Skeletal muscle tissue (tissue), 4 donors: ENCODE measurements around the gene MRGPRG. TPM values are rescaled to one million over a fixed set of nuclear protein-coding genes. Genes with fewer than 3 reads are reported as not detected.

Source experiments
- H3K27ac ChIP-seq: one replicate; pipeline ENCODE4 v1.7.0; 2013; ENCODE audit warnings: mild to moderate bottlenecking, low read depth, low read length, inconsistent platforms
- H3K27me3 ChIP-seq, 3 donors: one replicate each; pipeline ENCODE4 v1.7.0; 2013; ENCODE audit warnings: low read length in 3 of 3; ENCODE audit not compliant: control insufficient read depth in 3 of 3, insufficient read depth in 3 of 3
- H3K36me3 ChIP-seq, 3 donors: one replicate each; pipeline ENCODE4 v1.7.0; 2013; ENCODE audit warnings: low read length in 3 of 3; ENCODE audit not compliant: control insufficient read depth in 3 of 3, insufficient read depth in 3 of 3
- H3K4me1 ChIP-seq, 3 donors: one replicate each; pipeline ENCODE4 v1.7.0; 2013; ENCODE audit warnings: low read length in 3 of 3, mild to moderate bottlenecking in 3 of 3; ENCODE audit not compliant: control insufficient read depth in 3 of 3, insufficient read depth in 3 of 3
- H3K4me3 ChIP-seq, 3 donors: one replicate each; pipeline ENCODE4 v1.7.0; 2013; ENCODE audit warnings: low read length in 3 of 3
- H3K9ac ChIP-seq, 3 donors: one replicate each; pipeline ENCODE4 v1.7.0; 2013; ENCODE audit warnings: low read length in 3 of 3, mild to moderate bottlenecking in 3 of 3, moderate library complexity in 2 of 3, low read depth in 1 of 3
- H3K9me3 ChIP-seq, 3 donors: one replicate each; pipeline ENCODE4 v1.7.0; 2013; ENCODE audit warnings: low read length in 3 of 3; ENCODE audit not compliant: control insufficient read depth in 3 of 3
- total RNA-seq: library from RNA; depleted of rRNA; stranded (reverse); fragments of >200 nt; gene quantifications from one replicate; pipeline ENCODE4 v1.2.3, GENCODE V29; 2014
- donor health status: Osteomylitis.

MRGPRG gene
- total RNA-seq, 1 donor from 2014 or later, result not detected

- H3K27ac ChIP-seq, result no peak overlapping the region
- no peak overlapping the region for H3K4me3 ChIP-seq
- peaks cover 0 to 9% (median 4%) of the 10 kb centered on the region in 3 donors for H3K4me1 ChIP-seq
- no peaks in the 10 kb centered on the region for H3K36me3 ChIP-seq
- H3K9ac ChIP-seq, result no peak overlapping the region
- H3K27me3 ChIP-seq, result peaks cover 25 to 33% (median 29%) of the 10 kb centered on the region in 3 donors
- H3K9me3 ChIP-seq, result peaks cover 0 to 4% (median 0%) of the 10 kb centered on the region in 3 donors
Measured at GRCh38 chr11:3206922-3207204, 11.8 kb downstream of the MRGPRG start.

GRCh38 chr11:3206156-3206921 lies 12.3 kb downstream of the MRGPRG start:
- H3K4me1 ChIP-seq, result peaks cover 0 to 9% (median 4%) of the 10 kb centered on the region in 3 donors
- peaks cover 30 to 38% (median 34%) of the 10 kb centered on the region in 3 donors for H3K27me3 ChIP-seq
- H3K9ac ChIP-seq, result no peak overlapping the region
- H3K9me3 ChIP-seq, result peaks cover 0 to under 1% (median 0%) of the 10 kb centered on the region in 3 donors
- no peak overlapping the region for H3K4me3 ChIP-seq
- H3K27ac ChIP-seq, result no peak overlapping the region
- no peaks in the 10 kb centered on the region for H3K36me3 ChIP-seq

GRCh38 chr11:3205261-3206155 lies 13.1 kb downstream of the MRGPRG start:
- Histone ChIP-seq H3K9ac (no peak overlapping the region), H3K4me1 (peaks cover 0 to 9% (median 4%) of the 10 kb centered on the region in 3 donors), H3K4me3 (no peak overlapping the region), H3K27me3 (peaks cover 38 to 46% (median 43%) of the 10 kb centered on the region in 3 donors), H3K27ac (no peak overlapping the region), H3K9me3 (no peaks in the 10 kb centered on the region), H3K36me3 (no peaks in the 10 kb centered on the region)

- peaks cover 0 to 9% (median 4%) of the 10 kb centered on the region in 3 donors for H3K4me1 ChIP-seq
- no peaks in the 10 kb centered on the region for H3K9me3 ChIP-seq
- H3K9ac ChIP-seq, result no peak overlapping the region
- no peak overlapping the region for H3K27ac ChIP-seq
- peaks cover 39 to 56% (median 50%) of the 10 kb centered on the region in 3 donors for H3K27me3 ChIP-seq
- no peak overlapping the region for H3K4me3 ChIP-seq
- H3K36me3 ChIP-seq, result no peaks in the 10 kb centered on the region
Measured at GRCh38 chr11:3204141-3205015, 14.2 kb downstream of the MRGPRG start.

GRCh38 chr11:3203221-3204043 lies 15.2 kb downstream of the MRGPRG start:
- peaks cover 0 to 9% (median 4%) of the 10 kb centered on the region in 3 donors for H3K4me1 ChIP-seq
- no peak overlapping the region for H3K27ac ChIP-seq
- no peaks in the 10 kb centered on the region for H3K9me3 ChIP-seq
- H3K4me3 ChIP-seq, result no peak overlapping the region
- H3K27me3 ChIP-seq, result peaks cover 39 to 57% (median 55%) of the 10 kb centered on the region in 3 donors
- no peak overlapping the region for H3K9ac ChIP-seq
- no peaks in the 10 kb centered on the region for H3K36me3 ChIP-seq

- peaks cover 0 to 9% (median 4%) of the 10 kb centered on the region in 3 donors for H3K4me1 ChIP-seq
- no peak overlapping the region for H3K27ac ChIP-seq
- H3K27me3 ChIP-seq, result peaks cover 39 to 64% (median 60%) of the 10 kb centered on the region in 3 donors
- H3K4me3 ChIP-seq, result no peak overlapping the region
- H3K36me3 ChIP-seq, result no peaks in the 10 kb centered on the region
- no peak overlapping the region for H3K9ac ChIP-seq
- H3K9me3 ChIP-seq, result no peaks in the 10 kb centered on the region
Measured at GRCh38 chr11:3202759-3203158, 15.9 kb downstream of the MRGPRG start.

- Histone ChIP-seq H3K4me1 (peaks cover 0 to 9% (median 4%) of the 10 kb centered on the region in 3 donors), H3K9me3 (no peaks in the 10 kb centered on the region), H3K9ac (no peak overlapping the region), H3K36me3 (no peaks in the 10 kb centered on the region), H3K27me3 (peaks cover 39 to 66% (median 63%) of the 10 kb centered on the region in 3 donors), H3K27ac (no peak overlapping the region), H3K4me3 (no peak overlapping the region)
Measured at GRCh38 chr11:3202305-3202704, 16.3 kb downstream of the MRGPRG start.

GRCh38 chr11:3201677-3202181 lies 16.9 kb downstream of the MRGPRG start:
- Histone ChIP-seq H3K27ac (no peak overlapping the region), H3K27me3 (peaks cover 39 to 68% (median 66%) of the 10 kb centered on the region in 3 donors), H3K9ac (no peak overlapping the region), H3K36me3 (no peaks in the 10 kb centered on the region), H3K9me3 (no peaks in the 10 kb centered on the region), H3K4me1 (peaks cover 0 to 9% (median 4%) of the 10 kb centered on the region in 3 donors), H3K4me3 (no peak overlapping the region)
